ENCODE data around the gene HOMER2.
A peak's percentile ranks its signal among the peaks of the same experiment; 100 is the strongest.

Gene HOMER2

GRCh38 chr15:82995076-82995475 is 42.6 kb upstream of the HOMER2 start:
- H3K4me1 ChIP-seq = no peaks in the 10 kb centered on the region
- H3K4me2 ChIP-seq (ENCODE audit: low read length) = no peak overlapping the region
- no peaks in the 10 kb centered on the region for H3K27me3 ChIP-seq (ENCODE audit: control insufficient read depth, insufficient read depth, low read length)
- H3K27ac ChIP-seq = no peak overlapping the region
- H3K9ac ChIP-seq = no peak overlapping the region
- H3K36me3 ChIP-seq (ENCODE audit: control insufficient read depth, insufficient read depth, low read length) = no peaks in the 10 kb centered on the region
- H2AFZ ChIP-seq = no peak overlapping the region
- TF ChIP-seq, protein P1, sequence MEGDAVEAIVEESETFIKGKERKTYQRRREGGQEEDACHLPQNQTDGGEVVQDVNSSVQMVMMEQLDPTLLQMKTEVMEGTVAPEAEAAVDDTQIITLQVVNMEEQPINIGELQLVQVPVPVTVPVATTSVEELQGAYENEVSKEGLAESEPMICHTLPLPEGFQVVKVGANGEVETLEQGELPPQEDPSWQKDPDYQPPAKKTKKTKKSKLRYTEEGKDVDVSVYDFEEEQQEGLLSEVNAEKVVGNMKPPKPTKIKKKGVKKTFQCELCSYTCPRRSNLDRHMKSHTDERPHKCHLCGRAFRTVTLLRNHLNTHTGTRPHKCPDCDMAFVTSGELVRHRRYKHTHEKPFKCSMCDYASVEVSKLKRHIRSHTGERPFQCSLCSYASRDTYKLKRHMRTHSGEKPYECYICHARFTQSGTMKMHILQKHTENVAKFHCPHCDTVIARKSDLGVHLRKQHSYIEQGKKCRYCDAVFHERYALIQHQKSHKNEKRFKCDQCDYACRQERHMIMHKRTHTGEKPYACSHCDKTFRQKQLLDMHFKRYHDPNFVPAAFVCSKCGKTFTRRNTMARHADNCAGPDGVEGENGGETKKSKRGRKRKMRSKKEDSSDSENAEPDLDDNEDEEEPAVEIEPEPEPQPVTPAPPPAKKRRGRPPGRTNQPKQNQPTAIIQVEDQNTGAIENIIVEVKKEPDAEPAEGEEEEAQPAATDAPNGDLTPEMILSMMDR (IDR thresholded peaks at IDR 0.05) = no peak
- H3K79me2 ChIP-seq = no peaks in the 10 kb centered on the region
- no peak overlapping the region for H3K4me3 ChIP-seq (ENCODE audit: low read depth, low read length)
- no peaks in the 10 kb centered on the region for H3K9me3 ChIP-seq (ENCODE audit: control insufficient read depth, low read length)

GRCh38 chr15:82993144-82993543 is 40.6 kb upstream of the HOMER2 start:
- H3K4me1 ChIP-seq = no peaks in the 10 kb centered on the region
- TF ChIP-seq, protein P1 (IDR thresholded peaks at IDR 0.05) = no peak
- H3K79me2 ChIP-seq = no peaks in the 10 kb centered on the region
- H3K4me2 ChIP-seq (ENCODE audit: low read length) = no peak overlapping the region
- no peak overlapping the region for H3K27ac ChIP-seq
- H3K36me3 ChIP-seq (ENCODE audit: control insufficient read depth, insufficient read depth, low read length) = no peaks in the 10 kb centered on the region
- H3K9ac ChIP-seq = no peak overlapping the region
- H3K27me3 ChIP-seq (ENCODE audit: control insufficient read depth, insufficient read depth, low read length) = no peaks in the 10 kb centered on the region
- H3K4me3 ChIP-seq (ENCODE audit: low read depth, low read length) = no peak overlapping the region
- no peaks in the 10 kb centered on the region for H3K9me3 ChIP-seq (ENCODE audit: control insufficient read depth, low read length)
- no peak overlapping the region for H2AFZ ChIP-seq

DNA sequence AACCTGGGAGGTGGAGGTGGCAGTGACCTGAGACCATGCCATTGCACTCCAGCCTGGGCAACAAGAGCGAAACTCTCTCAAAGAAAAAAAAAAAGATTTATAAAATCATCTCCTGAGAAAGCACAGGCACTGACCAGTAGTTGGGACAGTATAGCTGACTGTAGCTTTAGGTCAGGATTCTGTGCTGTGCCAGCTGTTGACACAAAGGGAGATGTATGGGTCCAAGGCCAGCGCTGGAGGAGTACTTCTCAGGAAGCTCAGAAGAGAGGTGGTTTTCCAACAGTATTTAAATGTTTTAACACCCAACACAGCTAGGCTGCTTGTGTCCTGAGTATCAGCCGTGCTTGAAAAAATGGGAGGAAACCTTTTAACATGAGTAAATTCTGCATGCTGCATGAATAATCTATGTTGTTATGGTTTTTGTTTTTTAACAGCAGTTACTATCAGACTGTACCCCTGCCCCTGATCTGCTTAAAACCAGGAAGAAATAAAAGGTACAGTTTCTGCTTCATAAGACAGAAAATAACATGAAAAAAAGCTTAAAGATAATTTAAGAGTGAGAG is 40.0 kb upstream of the HOMER2 start:
- H3K27me3 ChIP-seq (ENCODE audit: control insufficient read depth, insufficient read depth, low read length) = no peaks in the 10 kb centered on the region
- no peak overlapping the region for H2AFZ ChIP-seq
- no peaks in the 10 kb centered on the region for H3K9me3 ChIP-seq (ENCODE audit: control insufficient read depth, low read length)
- TF ChIP-seq, protein P1 (IDR thresholded peaks at IDR 0.05) = no peak
- H3K4me3 ChIP-seq (ENCODE audit: low read depth, low read length) = no peak overlapping the region
- no peaks in the 10 kb centered on the region for H3K4me1 ChIP-seq
- no peak overlapping the region for H3K27ac ChIP-seq
- no peaks in the 10 kb centered on the region for H3K36me3 ChIP-seq (ENCODE audit: control insufficient read depth, insufficient read depth, low read length)
- H3K4me2 ChIP-seq (ENCODE audit: low read length) = no peak overlapping the region
- H3K9ac ChIP-seq = no peak overlapping the region
- no peaks in the 10 kb centered on the region for H3K79me2 ChIP-seq

DNA sequence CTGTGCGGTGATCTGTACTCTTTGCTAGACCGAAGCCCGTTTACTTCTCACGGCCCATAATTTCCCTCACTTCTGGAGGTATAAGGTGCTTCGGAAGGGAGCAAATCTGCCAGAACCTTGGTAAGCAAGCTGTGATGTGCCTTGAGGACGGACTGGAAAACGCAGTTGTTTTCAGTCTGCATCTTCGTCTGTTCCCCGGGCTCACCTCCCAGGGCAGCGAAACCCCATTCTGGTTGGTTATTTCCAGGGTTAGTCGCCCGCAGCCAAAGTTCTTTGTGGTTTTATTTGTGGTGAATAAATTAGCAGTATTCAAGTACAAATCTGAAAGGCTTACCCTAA is 33.9 kb upstream of the HOMER2 start:
- Histone ChIP-seq H3K9me3 (ENCODE audit: control insufficient read depth, low read length) (no peaks in the 10 kb centered on the region), H3K9ac (no peak overlapping the region), H3K27ac (peak overlapping the region; percentile 57), H3K79me2 (no peaks in the 10 kb centered on the region), H3K27me3 (ENCODE audit: control insufficient read depth, insufficient read depth, low read length) (no peaks in the 10 kb centered on the region), H3K4me3 (ENCODE audit: low read depth, low read length) (peak overlapping the region; percentile 81), H3K4me2 (ENCODE audit: low read length) (peak overlapping the region; percentile 77), H2AFZ (peak overlapping the region; percentile 94), H3K4me1 (no peaks in the 10 kb centered on the region), H3K36me3 (ENCODE audit: control insufficient read depth, insufficient read depth, low read length) (no peaks in the 10 kb centered on the region)
- TF ChIP-seq, protein P1 (IDR thresholded peaks at IDR 0.05) = no peak

DNA sequence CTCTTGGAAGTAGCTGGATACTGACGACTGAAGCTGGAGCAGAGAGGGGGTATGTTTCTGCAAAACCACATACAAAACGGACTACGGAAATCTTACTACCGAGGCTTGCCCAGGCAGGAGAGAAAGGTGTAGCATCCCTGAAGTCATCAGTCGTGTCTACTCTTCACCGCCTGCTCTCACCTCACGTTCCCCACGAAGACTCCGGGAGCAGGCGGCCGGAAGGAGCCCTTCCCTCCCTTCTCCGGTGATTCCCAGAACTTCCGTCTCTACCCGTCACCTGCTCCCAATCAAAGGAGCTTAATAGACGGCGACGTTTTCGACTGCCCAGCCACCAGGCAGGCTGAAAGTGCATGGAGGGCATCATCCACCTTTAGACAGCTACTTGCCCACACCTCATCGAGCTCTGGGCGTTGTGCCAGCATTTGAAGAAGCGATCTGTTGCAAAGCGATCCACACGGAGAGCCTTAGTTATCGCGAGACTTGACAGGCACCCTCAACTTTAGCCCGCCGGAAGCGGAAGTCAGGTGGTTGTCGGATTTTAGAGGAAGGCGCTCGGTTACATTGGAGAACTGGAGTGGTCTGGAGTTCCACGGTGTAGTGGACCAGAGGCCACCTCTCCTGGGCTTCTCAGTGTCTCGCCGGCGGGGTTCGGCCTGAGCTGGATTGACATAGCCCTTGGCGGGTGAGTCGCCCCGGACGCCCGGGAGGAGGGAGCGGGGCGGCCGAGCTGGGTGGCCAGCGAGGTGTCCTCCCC is 33.3 kb upstream of the HOMER2 start, which contains the start of gene RAMAC:
RAMAC (plus strand) TSS at position 523 of the 754 bp plus-strand sequence. CDS start 2,809 bp downstream, outside the sequence.
- Histone ChIP-seq H3K79me2 (no peaks in the 10 kb centered on the region), H3K9me3 (ENCODE audit: control insufficient read depth, low read length) (no peaks in the 10 kb centered on the region), H3K9ac (no peak within 1 kb of the TSS), H2AFZ (peak within 1 kb of the TSS; percentile 94), H3K4me1 (no peaks in the 10 kb centered on the region), H3K4me3 (ENCODE audit: low read depth, low read length) (peak within 1 kb of the TSS; percentile 81), H3K4me2 (ENCODE audit: low read length) (peak within 1 kb of the TSS; percentile 77), H3K27me3 (ENCODE audit: control insufficient read depth, insufficient read depth, low read length) (no peaks in the 10 kb centered on the region), H3K27ac (peak within 1 kb of the TSS; percentile 57), H3K36me3 (ENCODE audit: control insufficient read depth, insufficient read depth, low read length) (no peaks in the 10 kb centered on the region)
- TF ChIP-seq, protein P1 (IDR thresholded peaks at IDR 0.05) = no peak
